KMS-11 (cell line): ENCODE measurements around the gene PMP22.

Experiments
- H2AFZ ChIP-seq: fragments of 200-600 bp; sonication (generic); 2 replicates; pipeline ENCODE4 v1.6.1; 2016; ENCODE audit warnings: antibody characterized with exemption, mixed run types, low read depth
- H3K27ac ChIP-seq: fragments of 200-600 bp; sonication (generic); 2 replicates; pipeline ENCODE4 v1.6.1; 2016; ENCODE audit warnings: mild to moderate bottlenecking, mixed run types
- H3K27me3 ChIP-seq: fragments of 200-600 bp; sonication (generic); 2 replicates; pipeline ENCODE4 v1.6.1; 2017; ENCODE audit warnings: mild to moderate bottlenecking, low read depth, mixed run types, moderate library complexity; ENCODE audit not compliant: insufficient read depth
- H3K36me3 ChIP-seq: fragments of 200-600 bp; sonication (generic); 2 replicates; pipeline ENCODE4 v1.6.1; 2017; ENCODE audit warnings: mild to moderate bottlenecking, mixed run types; ENCODE audit not compliant: insufficient read depth
- H3K4me1 ChIP-seq: fragments of 200-600 bp; sonication (generic); 2 replicates; pipeline ENCODE4 v1.6.1; 2016; ENCODE audit warnings: mild to moderate bottlenecking, low read depth, mixed run types; ENCODE audit not compliant: poor library complexity, severe bottlenecking
- H3K4me2 ChIP-seq: fragments of 200-600 bp; sonication (generic); 2 replicates; pipeline ENCODE4 v1.7.0; 2016; ENCODE audit warnings: mild to moderate bottlenecking, mixed run types
- H3K4me3 ChIP-seq: fragments of 200-600 bp; sonication (generic); IDR thresholded peaks from 2 replicates; pipeline ENCODE4 v1.6.1; 2017; ENCODE audit warnings: low read depth, low read length, mixed read lengths; ENCODE audit not compliant: insufficient read depth
- H3K79me2 ChIP-seq: fragments of 200-600 bp; sonication (generic); 2 replicates; pipeline ENCODE4 v1.6.1; 2016; ENCODE audit warnings: low read depth, mixed run types; ENCODE audit not compliant: insufficient read depth
- H3K9ac ChIP-seq: fragments of 200-600 bp; sonication (generic); 2 replicates; pipeline ENCODE4 v1.6.1; 2016; ENCODE audit warnings: mild to moderate bottlenecking, mixed run types
- H4K20me1 ChIP-seq: fragments of 200-600 bp; sonication (generic); 2 replicates; pipeline ENCODE4 v1.6.1; 2016; ENCODE audit warnings: mild to moderate bottlenecking, mixed run types; ENCODE audit not compliant: insufficient read depth
- TF ChIP-seq, protein P1 (sequence below): fragments of 200-600 bp; sonication (generic); conservative IDR thresholded peaks from 2 replicates; pipeline ENCODE4 v1.6.1; 2017; ENCODE audit warnings: low read depth, mild to moderate bottlenecking, antibody characterized with exemption, low read length, moderate library complexity, mixed read lengths

Gene PMP22

DNA sequence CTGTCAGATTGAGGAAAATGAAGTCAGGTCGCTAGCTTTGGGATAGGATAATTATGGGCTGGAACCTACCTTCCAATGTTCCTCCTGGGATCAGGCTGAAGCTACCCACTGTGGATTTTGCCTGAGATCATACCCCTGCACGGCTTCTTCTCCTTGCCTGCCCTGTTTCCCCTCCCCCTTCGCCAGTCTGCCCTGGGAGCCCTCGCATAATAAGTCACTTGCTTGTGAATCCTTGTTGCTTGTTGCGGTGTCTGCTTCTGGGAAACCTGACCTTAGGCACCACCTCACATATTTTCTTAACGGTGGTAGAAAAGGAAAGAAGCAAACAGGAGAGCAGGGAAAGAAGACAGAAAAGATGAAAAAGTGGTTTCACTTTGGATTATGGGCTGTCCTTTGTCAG, 13.3 kb upstream of the PMP22 start:
- Histone ChIP-seq H3K4me1 (no peaks in the 10 kb centered on the region), H3K4me3 (no peak overlapping the region), H3K9ac (no peak overlapping the region), H3K79me2 (no peaks in the 10 kb centered on the region), H3K36me3 (no peaks in the 10 kb centered on the region), H4K20me1 (no peaks in the 10 kb centered on the region), H3K27me3 (no peaks in the 10 kb centered on the region), H2AFZ (no peak overlapping the region), H3K4me2 (no peak overlapping the region), H3K27ac (no peak overlapping the region)
- TF ChIP-seq, protein P1, sequence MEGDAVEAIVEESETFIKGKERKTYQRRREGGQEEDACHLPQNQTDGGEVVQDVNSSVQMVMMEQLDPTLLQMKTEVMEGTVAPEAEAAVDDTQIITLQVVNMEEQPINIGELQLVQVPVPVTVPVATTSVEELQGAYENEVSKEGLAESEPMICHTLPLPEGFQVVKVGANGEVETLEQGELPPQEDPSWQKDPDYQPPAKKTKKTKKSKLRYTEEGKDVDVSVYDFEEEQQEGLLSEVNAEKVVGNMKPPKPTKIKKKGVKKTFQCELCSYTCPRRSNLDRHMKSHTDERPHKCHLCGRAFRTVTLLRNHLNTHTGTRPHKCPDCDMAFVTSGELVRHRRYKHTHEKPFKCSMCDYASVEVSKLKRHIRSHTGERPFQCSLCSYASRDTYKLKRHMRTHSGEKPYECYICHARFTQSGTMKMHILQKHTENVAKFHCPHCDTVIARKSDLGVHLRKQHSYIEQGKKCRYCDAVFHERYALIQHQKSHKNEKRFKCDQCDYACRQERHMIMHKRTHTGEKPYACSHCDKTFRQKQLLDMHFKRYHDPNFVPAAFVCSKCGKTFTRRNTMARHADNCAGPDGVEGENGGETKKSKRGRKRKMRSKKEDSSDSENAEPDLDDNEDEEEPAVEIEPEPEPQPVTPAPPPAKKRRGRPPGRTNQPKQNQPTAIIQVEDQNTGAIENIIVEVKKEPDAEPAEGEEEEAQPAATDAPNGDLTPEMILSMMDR, result no peak

DNA sequence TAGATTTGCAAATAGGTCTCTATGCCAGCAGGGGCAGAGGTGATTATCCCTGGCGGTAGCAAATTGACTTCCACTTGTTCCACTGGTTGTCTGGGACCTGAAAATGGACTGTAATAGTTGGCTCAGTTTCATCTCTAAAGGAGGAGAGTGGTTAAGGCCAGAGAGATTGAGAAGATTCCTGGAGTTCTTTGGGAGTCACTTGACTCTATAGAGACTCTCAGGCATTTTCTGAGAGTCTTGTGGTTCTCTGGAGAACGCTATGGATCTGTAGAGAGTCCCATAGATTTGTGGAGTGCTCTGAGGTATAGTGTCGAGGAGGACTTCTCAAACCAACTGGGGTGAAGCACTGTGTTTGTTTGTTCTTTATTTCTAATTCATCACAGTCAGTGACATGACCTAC, 8.9 kb upstream of the PMP22 start:
- Histone ChIP-seq H3K27me3 (no peaks in the 10 kb centered on the region), H3K79me2 (no peaks in the 10 kb centered on the region), H3K4me3 (no peak overlapping the region), H4K20me1 (no peaks in the 10 kb centered on the region), H2AFZ (no peak overlapping the region), H3K4me2 (no peak overlapping the region), H3K9ac (no peak overlapping the region), H3K27ac (no peak overlapping the region), H3K4me1 (no peaks in the 10 kb centered on the region), H3K36me3 (no peaks in the 10 kb centered on the region)
- TF ChIP-seq, protein P1, result no peak

DNA sequence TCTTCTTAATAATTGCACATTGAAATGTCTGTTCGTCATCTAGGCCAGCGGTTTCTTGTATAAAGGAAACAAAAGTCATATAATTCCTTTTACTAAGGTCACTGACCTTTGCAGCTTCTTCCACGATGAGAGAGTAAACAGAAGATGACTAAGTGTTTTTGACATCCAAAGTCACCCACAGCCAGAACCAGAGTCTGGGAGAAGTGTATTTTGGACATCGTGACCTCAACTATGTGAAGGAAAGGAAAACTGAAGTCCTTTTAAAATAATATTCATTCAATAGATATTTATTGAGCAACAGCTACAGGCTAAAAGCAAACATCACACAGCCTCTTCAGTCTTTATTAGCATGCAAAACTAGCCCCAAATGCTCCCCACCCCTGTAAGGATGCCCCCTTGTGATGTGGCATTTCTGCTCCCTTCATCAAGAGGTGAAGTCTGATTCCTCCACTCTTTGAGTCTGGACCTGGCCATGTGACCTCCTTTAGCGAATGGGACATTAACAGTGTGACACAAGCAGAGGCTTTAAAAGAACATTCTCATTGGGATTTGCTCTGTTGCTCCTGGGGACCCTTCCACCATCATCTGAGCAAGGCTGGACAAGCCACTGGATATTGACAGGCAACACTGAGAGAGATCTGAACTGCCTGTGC, 8.1 kb upstream of the PMP22 start:
- Histone ChIP-seq H3K27ac (no peak overlapping the region), H3K27me3 (no peaks in the 10 kb centered on the region), H2AFZ (no peak overlapping the region), H3K36me3 (no peaks in the 10 kb centered on the region), H3K79me2 (no peaks in the 10 kb centered on the region), H4K20me1 (no peaks in the 10 kb centered on the region), H3K9ac (no peak overlapping the region), H3K4me3 (no peak overlapping the region), H3K4me2 (no peak overlapping the region), H3K4me1 (no peaks in the 10 kb centered on the region)
- TF ChIP-seq, protein P1, result no peak

DNA sequence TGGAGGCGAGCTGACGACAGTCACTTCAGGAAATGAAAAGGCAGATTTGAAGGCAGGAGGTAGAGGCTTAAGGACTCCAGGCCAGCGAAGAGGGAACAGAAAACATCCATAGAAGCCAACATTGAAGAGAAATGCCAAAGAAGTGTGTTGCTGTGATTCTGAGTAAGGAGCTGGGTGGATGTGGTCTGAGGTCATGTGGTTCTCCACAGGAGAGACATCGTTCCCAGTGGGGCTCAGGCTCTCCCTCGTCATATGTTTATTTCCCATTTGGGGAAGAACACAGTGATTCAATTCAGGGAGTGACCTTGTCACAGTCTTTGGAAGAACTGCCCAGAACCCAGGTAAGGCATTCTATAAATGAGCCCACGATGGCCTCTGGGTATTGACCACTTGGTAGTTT, 6.6 kb upstream of the PMP22 start:
- Histone ChIP-seq H3K4me1 (no peaks in the 10 kb centered on the region), H2AFZ (no peak overlapping the region), H3K27me3 (no peaks in the 10 kb centered on the region), H3K36me3 (no peaks in the 10 kb centered on the region), H3K4me3 (no peak overlapping the region), H4K20me1 (no peaks in the 10 kb centered on the region), H3K4me2 (no peak overlapping the region), H3K9ac (no peak overlapping the region), H3K27ac (no peak overlapping the region), H3K79me2 (no peaks in the 10 kb centered on the region)
- TF ChIP-seq, protein P1, result no peak
